ENCODE measurements around the gene NRXN2.

DNA sequence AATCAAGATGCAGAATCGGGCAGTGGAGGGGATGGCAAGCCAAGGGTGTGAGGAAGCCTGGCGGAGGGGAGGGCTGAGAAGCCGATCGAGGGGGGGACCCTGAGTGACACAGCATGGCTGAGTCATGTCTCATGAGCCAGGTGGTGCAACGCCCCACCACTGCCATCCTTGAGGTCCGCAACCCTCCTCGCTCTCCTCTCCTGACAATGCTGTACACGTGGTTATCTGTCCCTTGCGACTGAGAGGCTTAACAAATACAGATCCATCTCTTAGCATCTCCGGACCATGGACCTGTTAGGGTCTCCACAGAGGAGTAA lies 117.8 kb downstream of the NRXN2 start:
- TF ChIP-seq, protein P1, sequence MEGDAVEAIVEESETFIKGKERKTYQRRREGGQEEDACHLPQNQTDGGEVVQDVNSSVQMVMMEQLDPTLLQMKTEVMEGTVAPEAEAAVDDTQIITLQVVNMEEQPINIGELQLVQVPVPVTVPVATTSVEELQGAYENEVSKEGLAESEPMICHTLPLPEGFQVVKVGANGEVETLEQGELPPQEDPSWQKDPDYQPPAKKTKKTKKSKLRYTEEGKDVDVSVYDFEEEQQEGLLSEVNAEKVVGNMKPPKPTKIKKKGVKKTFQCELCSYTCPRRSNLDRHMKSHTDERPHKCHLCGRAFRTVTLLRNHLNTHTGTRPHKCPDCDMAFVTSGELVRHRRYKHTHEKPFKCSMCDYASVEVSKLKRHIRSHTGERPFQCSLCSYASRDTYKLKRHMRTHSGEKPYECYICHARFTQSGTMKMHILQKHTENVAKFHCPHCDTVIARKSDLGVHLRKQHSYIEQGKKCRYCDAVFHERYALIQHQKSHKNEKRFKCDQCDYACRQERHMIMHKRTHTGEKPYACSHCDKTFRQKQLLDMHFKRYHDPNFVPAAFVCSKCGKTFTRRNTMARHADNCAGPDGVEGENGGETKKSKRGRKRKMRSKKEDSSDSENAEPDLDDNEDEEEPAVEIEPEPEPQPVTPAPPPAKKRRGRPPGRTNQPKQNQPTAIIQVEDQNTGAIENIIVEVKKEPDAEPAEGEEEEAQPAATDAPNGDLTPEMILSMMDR (IDR thresholded peaks at IDR 0.05): no peak
- TF ChIP-seq POLR2AphosphoS5 (IDR thresholded peaks at IDR 0.05): no peak
